ENCODE measurements around the gene JAKMIP1. TPM values are rescaled to one million over a fixed set of nuclear protein-coding genes. Genes with fewer than 3 reads are reported as not detected.
"Not testable (repeated sequence)": the region's sequence is repeated elsewhere in the genome, so short reads cannot be mapped to it uniquely, and the experiment has no call there.

JAKMIP1 gene
- total RNA-seq, 2 experiments from 2014 or later = 2.0 to 2.1 TPM

DNA sequence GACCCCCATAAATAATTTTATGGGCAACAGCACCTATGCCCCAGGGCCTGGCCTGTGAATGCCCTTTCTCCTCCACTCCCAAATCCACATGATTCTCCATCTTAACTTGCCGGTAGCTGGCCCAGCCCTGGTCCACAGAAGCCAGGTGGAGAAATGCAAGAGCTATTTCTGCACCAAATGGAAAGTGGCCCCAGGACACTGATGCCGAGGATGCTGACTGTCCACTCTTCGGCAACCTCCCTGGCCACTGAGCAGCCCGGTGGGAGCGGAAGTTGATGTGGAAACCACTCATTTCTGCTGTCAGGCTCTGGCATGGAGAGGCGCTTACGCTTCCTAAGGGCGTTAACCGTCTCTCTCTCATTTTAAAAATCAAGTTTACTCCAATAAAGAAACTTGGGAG lies 58.8 kb downstream of the JAKMIP1 start:
- Mint-ChIP-seq H3K36me3 (ENCODE audit: low read depth) (no peaks in the 10 kb centered on the region), H3K4me1 (ENCODE audit: low read depth) (no peaks in the 10 kb centered on the region), H3K27me3 (no peaks in the 10 kb centered on the region), H3K4me3 (no peak overlapping the region), H3K9me3 (no peaks in the 10 kb centered on the region), H3K27ac (no peak overlapping the region)
- intact Hi-C loops (cut with DNase I, micrococcal nuclease) = no loop called here
- no peaks in the 10 kb centered on the region for H3K27me3 ChIP-seq (ENCODE audit: control insufficient read depth in 1 of 2, insufficient read depth in 2 of 2, low read length in 2 of 2)
- ATAC-seq (ENCODE audit: poor library complexity) = no peak
- POLR2A ChIA-PET = no interaction called here
- no peaks in the 10 kb centered on the region for H3K4me1 ChIP-seq (ENCODE audit: insufficient read depth, low read length)
- DNase-seq = no peak
- no peaks in the 10 kb centered on the region for H3K36me3 ChIP-seq (ENCODE audit: insufficient read depth, low read length)
- CTCF ChIA-PET = no interaction called here
- H3K9me3 ChIP-seq (ENCODE audit: control insufficient read depth in 1 of 2, insufficient read depth in 1 of 2, low read length in 2 of 2) = peaks cover 9 to 19% of the 10 kb centered on the region in 2 experiments
- no peak overlapping the region for H3K4me3 ChIP-seq (ENCODE audit: low read length)
- TF ChIP-seq, protein P1, sequence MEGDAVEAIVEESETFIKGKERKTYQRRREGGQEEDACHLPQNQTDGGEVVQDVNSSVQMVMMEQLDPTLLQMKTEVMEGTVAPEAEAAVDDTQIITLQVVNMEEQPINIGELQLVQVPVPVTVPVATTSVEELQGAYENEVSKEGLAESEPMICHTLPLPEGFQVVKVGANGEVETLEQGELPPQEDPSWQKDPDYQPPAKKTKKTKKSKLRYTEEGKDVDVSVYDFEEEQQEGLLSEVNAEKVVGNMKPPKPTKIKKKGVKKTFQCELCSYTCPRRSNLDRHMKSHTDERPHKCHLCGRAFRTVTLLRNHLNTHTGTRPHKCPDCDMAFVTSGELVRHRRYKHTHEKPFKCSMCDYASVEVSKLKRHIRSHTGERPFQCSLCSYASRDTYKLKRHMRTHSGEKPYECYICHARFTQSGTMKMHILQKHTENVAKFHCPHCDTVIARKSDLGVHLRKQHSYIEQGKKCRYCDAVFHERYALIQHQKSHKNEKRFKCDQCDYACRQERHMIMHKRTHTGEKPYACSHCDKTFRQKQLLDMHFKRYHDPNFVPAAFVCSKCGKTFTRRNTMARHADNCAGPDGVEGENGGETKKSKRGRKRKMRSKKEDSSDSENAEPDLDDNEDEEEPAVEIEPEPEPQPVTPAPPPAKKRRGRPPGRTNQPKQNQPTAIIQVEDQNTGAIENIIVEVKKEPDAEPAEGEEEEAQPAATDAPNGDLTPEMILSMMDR (IDR thresholded peaks at IDR 0.05) = no peak
- H3K27ac ChIP-seq (ENCODE audit: low read depth in 1 of 2, low read length in 2 of 2) = no peak overlapping the region

- H3K9me3 Mint-ChIP-seq; H3K4me1 ChIP-seq (ENCODE audit: insufficient read depth, low read length); H3K4me3 Mint-ChIP-seq; H3K27ac Mint-ChIP-seq; H3K4me3 ChIP-seq (ENCODE audit: low read length); H3K36me3 ChIP-seq (ENCODE audit: insufficient read depth, low read length); POLR2A ChIA-PET; H3K27me3 Mint-ChIP-seq; intact Hi-C loops (cut with DNase I, micrococcal nuclease); H3K27me3 ChIP-seq (ENCODE audit: control insufficient read depth in 1 of 2, insufficient read depth in 2 of 2, low read length in 2 of 2); H3K4me1 Mint-ChIP-seq (ENCODE audit: low read depth); ATAC-seq (ENCODE audit: poor library complexity); DNase-seq; H3K27ac ChIP-seq (ENCODE audit: low read depth in 1 of 2, low read length in 2 of 2); H3K36me3 Mint-ChIP-seq (ENCODE audit: low read depth); CTCF ChIA-PET: not testable (repeated sequence)
- peaks cover 9 to 19% of the 10 kb centered on the region in 2 experiments for H3K9me3 ChIP-seq (ENCODE audit: control insufficient read depth in 1 of 2, insufficient read depth in 1 of 2, low read length in 2 of 2)
These were observed 59.3 kb downstream of the JAKMIP1 start for GRCh38 chr4:6141021-6141420.

- no peaks in the 10 kb centered on the region for H3K36me3 Mint-ChIP-seq (ENCODE audit: low read depth)
- no peak overlapping the region for H3K27ac Mint-ChIP-seq
- peaks cover 8% of the 10 kb centered on the region for H3K4me1 ChIP-seq (ENCODE audit: insufficient read depth, low read length)
- intact Hi-C loops (cut with DNase I, micrococcal nuclease) = no loop called here
- peaks cover 0 to 4% of the 10 kb centered on the region in 2 experiments for H3K9me3 ChIP-seq (ENCODE audit: control insufficient read depth in 1 of 2, insufficient read depth in 1 of 2, low read length in 2 of 2)
- TF ChIP-seq, protein P1 (IDR thresholded peaks at IDR 0.05) = no peak
- peak in 1 of 14 experiments; percentile 14 for DNase-seq
- ChIA-PET CTCF (no interaction called here), POLR2A (no interaction called here)
- no peaks in the 10 kb centered on the region for H3K27me3 ChIP-seq (ENCODE audit: control insufficient read depth in 1 of 2, insufficient read depth in 2 of 2, low read length in 2 of 2)
- H3K27me3 Mint-ChIP-seq = no peaks in the 10 kb centered on the region
- no peak overlapping the region for H3K4me3 Mint-ChIP-seq
- ATAC-seq (ENCODE audit: poor library complexity) = no peak
- no peaks in the 10 kb centered on the region for H3K9me3 Mint-ChIP-seq
- H3K27ac ChIP-seq (ENCODE audit: low read depth in 1 of 2, low read length in 2 of 2) = no peak overlapping the region
- H3K4me3 ChIP-seq (ENCODE audit: low read length) = no peak overlapping the region
- H3K36me3 ChIP-seq (ENCODE audit: insufficient read depth, low read length) = no peaks in the 10 kb centered on the region
- peaks cover 7% of the 10 kb centered on the region for H3K4me1 Mint-ChIP-seq (ENCODE audit: low read depth)
These were observed 62.6 kb downstream of the JAKMIP1 start for GRCh38 chr4:6137747-6138135.

DNA sequence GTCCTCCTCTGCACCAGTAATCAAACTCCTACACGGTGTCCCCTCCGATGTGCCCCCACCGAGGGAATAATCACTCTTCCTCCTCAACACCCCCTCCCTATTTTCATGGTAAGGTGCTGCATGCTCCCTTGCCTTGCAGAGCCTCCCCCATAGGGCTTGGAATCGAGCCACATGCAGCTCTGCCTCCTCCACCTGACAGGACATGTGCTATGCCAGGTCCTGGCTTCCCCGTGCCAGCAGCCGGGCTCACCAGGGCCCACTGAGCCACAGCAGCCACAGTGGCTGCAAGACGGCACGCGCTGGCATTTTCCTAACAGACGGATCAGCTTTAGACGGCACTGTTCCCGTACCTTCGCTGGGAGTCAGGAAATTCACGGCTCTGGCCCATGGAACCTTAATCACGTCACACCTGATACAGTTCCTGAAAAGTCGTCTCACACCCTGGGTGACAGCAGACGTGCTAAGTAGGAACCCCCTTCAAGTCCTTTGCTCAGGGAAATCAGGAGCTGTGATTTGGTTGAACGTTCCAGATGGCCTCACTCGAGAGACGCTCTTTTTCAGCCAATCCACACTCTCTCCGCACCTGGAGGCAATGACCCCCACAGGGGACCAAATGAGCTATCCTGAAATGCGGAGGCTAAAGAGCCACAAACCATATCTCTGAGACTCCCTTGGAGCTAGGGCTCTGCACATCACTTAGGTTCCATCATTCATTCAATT lies 63.2 kb downstream of the JAKMIP1 start:
- TF ChIP-seq, protein P1 (IDR thresholded peaks at IDR 0.05) = no peak
- peaks cover 7% of the 10 kb centered on the region for H3K4me1 Mint-ChIP-seq (ENCODE audit: low read depth)
- POLR2A ChIA-PET = no interaction called here
- no peaks in the 10 kb centered on the region for H3K27me3 ChIP-seq (ENCODE audit: control insufficient read depth in 1 of 2, insufficient read depth in 2 of 2, low read length in 2 of 2)
- H3K36me3 Mint-ChIP-seq (ENCODE audit: low read depth) = no peaks in the 10 kb centered on the region
- CTCF ChIA-PET = no interaction called here
- no peak overlapping the region for H3K27ac ChIP-seq (ENCODE audit: low read depth in 1 of 2, low read length in 2 of 2)
- H3K4me3 Mint-ChIP-seq = no peak overlapping the region
- DNase-seq = no peak
- no peaks in the 10 kb centered on the region for H3K9me3 ChIP-seq (ENCODE audit: control insufficient read depth in 1 of 2, insufficient read depth in 1 of 2, low read length in 2 of 2)
- H3K4me3 ChIP-seq (ENCODE audit: low read length) = no peak overlapping the region
- no peaks in the 10 kb centered on the region for H3K27me3 Mint-ChIP-seq
- no peak overlapping the region for H3K27ac Mint-ChIP-seq
- H3K4me1 ChIP-seq (ENCODE audit: insufficient read depth, low read length) = peaks cover 8% of the 10 kb centered on the region
- H3K9me3 Mint-ChIP-seq = no peaks in the 10 kb centered on the region
- ATAC-seq (ENCODE audit: poor library complexity) = no peak
- intact Hi-C loops (cut with DNase I, micrococcal nuclease) = no loop called here
- no peaks in the 10 kb centered on the region for H3K36me3 ChIP-seq (ENCODE audit: insufficient read depth, low read length)
